ENCODE data around the gene PTGDR2.

PTGDR2 gene

DNA sequence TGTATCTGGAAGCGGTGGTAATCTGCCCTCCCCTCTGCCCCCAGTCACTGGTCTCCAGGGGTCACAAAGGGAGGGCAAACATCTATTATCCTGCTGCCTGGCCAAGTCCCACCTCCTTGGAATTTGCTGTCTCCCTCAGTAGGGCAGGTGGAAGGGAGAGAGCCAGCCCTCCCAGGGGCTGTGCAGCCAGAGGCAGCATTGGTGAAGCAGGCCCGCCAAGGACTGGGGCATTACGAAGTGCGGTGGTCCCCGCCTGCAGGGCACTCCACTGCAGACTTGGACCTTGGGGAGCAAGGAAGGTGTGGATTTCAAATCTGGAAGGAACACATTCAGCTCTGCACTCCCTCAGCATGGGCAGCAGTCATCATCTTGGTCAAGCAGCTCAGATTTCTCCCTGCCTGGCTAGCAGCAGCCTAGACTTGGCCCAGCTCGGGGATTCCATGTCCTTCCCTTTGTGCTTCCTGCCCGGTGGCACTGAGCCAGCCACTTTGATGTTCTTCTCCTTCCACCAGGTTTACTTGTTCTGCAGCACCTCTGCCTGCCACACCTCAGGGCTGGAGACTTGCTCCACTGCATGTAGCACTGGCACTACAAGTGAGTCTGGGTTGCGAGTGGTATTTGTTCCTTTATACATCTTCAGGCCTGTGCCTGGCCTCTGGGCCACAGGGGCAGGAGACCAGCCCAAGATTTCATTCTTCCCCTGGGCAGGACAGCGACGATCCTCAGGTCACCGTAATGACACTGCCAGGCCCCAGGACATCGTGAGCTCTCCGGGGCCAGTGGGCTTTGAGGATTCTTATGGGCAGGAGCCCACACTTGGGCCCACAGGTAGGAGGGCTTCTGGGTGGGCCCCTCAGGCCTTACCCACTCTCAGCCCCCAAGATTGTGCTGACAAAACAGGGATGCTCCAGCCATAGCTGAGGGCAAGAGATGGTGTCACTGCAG is 18.9 kb upstream of the PTGDR2 start:
- DNase-seq (ENCODE audit: low read depth in 3 of 3): no peak

- DNase-seq (ENCODE audit: low read depth in 3 of 3): no peak
Observed at GRCh38 chr11:60873533-60873932, 17.8 kb upstream of the PTGDR2 start.

DNA sequence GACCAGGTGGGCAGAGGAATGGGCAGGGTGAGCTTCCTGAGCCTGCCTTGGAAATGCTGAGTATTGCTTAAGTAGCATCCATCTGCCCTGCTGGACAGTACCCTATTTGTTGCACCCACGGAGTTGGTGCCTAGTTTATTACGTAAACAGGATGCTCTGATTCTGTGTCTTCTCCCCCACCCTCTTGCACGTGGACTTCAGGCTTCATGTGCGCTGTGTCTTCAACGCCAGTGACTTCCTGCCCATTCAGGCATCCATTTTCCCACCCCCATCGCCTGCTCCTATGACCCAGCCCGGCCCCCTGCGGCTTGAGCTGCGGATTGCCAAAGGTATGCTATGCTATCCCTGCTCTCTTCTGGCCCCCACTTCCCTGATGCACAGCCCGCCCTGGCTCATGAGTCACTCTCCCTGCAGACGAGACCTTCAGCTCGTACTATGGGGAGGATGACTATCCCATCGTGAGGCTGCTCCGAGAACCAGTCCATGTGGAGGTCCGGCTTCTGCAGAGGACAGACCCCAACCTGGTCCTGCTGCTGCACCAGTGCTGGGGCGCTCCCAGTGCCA is 17.3 kb upstream of the PTGDR2 start:
- no peak for DNase-seq (ENCODE audit: low read depth in 3 of 3)

DNA sequence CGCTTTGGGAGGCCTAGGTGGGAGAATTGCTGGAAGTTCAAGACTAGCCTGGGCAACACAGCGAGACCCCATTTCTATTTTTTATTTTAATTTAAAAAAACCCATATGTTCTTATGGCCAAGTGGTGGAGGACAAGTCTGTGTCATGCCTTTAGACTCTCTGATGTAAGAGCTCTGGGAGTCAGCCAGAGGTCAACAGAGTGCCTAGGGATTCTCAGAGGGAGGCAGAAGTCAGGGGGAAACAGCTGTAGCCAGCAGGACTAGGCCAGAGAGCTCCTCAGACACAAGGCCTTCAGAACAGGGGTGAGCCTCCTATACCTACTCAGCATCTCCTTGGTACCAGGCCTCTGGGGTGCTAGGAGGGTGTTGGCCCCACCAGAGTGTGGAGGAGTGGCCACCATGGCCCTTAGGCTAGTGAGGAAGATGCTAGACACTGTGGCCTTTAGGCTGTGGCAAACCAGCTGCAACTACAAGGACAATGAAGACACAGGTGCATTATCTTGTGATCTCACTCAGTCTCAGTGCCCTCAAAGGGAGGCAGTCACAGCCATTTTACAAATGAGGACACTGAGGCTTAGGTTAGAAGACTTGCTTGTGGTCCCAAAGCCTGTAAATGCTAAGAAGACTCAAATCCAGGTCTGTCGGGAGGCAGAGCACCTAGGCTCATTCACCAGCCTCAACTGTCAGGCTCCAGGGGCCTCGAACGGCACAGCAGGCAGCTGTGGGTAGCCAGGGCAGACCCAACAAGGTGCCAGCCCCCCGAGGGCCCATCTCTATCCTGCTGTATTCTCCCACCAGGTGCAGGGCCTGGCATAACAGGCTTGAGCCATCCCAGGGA is 16.6 kb upstream of the PTGDR2 start:
- DNase-seq (ENCODE audit: low read depth in 3 of 3): no peak

- DNase-seq (ENCODE audit: low read depth in 3 of 3): no peak
Observed at GRCh38 chr11:60871378-60872061, 15.8 kb upstream of the PTGDR2 start.

DNA sequence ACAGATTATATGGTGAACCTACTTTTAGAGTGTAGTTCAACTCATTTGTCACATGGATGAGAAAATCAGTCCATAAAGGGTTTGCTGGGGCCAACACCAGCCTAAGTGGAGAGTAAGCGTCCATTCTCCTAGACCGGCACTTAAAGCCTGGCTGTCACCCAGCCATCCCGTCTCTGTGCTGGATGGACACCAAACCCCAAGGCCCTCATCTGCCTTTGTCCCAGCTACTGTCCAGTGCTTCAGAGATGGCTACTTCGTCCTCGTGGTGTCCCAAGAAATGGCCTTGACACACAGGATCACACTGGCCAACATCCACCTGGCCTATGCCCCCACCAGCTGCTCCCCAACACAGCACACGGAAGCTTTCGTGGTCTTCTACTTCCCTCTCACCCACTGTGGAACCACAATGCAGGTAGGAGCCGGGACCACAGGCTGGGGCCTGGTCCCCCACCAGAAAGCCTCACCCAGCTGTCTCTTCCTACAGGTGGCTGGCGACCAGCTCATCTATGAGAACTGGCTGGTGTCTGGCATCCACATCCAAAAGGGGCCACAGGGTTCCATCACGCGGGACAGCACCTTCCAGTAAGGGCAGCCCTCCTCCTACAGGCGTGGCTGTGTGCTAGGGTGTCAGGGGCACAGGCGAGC is 15.1 kb upstream of the PTGDR2 start:
- DNase-seq (ENCODE audit: low read depth in 3 of 3): no peak

DNA sequence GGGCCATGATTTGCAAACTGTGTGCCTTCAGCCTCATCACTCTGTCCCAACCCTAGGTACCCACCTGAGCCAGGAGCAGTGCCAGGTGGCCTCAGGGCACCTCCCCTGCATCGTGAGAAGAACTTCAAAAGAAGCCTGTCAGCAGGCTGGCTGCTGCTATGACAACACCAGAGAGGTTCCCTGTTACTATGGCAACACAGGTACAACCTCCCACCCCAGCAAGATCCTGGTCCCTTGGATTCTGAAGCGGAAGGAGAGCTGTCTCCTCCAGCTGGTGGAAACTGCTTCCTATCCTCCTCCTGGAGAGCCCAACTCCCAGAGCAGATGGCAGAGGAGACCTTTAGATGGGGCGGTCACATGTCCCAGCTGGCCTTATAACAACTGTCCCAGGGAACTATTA is 14.5 kb upstream of the PTGDR2 start:
- no peak for DNase-seq (ENCODE audit: low read depth in 3 of 3)

GRCh38 chr11:60869451-60869825 is 13.7 kb upstream of the PTGDR2 start:
- no peak for DNase-seq (ENCODE audit: low read depth in 3 of 3)

DNA sequence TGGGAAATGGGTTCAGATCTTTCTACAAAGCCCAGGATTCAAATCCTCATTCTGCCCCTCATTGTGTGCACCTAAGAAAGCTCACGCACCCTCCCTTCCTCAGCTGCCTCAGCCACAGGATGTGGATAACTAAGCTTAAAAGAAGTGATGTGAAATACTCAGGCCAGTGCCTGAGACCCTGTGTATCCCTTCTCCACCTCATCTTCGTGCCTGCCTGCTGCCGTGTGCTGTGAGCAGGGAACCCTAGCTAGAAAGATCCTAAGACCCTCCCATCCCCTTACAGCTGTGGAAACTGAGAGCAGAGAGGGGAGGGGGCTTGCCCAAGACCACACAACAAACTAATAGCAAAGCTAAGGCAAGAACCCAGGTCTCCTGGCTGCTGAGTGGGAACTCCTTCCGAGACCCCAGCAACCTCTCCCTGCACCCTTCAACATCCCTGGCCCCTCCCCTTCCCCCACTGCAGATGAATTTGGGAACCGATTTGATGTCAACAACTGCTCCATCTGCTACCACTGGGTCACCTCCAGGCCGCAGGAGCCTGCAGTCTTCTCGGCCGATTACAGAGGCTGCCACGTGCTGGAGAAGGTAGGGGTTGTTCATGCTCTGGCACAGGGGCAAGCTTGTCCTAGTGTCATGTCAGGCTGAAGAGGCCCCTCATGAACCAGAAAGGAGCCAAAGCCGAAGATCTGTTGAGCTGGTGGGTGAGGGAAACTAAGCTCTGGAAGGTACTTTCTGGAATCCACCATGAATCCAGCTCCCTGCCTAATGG is 13.1 kb upstream of the PTGDR2 start:
- DNase-seq (ENCODE audit: low read depth in 3 of 3): no peak

GRCh38 chr11:60867871-60868681 is 12.3 kb upstream of the PTGDR2 start:
- DNase-seq (ENCODE audit: low read depth in 3 of 3): no peak

GRCh38 chr11:60866911-60867870 is 11.4 kb upstream of the PTGDR2 start, which contains the start of gene ZP1:
ZP1 (plus strand) TSS chr11:60867542; CDS start chr11:60867562, 20 bp downstream.
- no peak for DNase-seq (ENCODE audit: low read depth in 3 of 3)

- DNase-seq (ENCODE audit: low read depth in 3 of 3): no peak
Observed at GRCh38 chr11:60864856-60865513, 9.2 kb upstream of the PTGDR2 start.

- DNase-seq (ENCODE audit: low read depth in 3 of 3): no peak
Observed at GRCh38 chr11:60863550-60864521, 8.1 kb upstream of the PTGDR2 start.

GRCh38 chr11:60862171-60862570 is 6.4 kb upstream of the PTGDR2 start:
- no peak for DNase-seq (ENCODE audit: low read depth in 3 of 3)

GRCh38 chr11:60860943-60861342 is 5.2 kb upstream of the PTGDR2 start:
- DNase-seq (ENCODE audit: low read depth in 3 of 3): no peak

GRCh38 chr11:60859616-60860250 is 4.0 kb upstream of the PTGDR2 start:
- no peak for DNase-seq (ENCODE audit: low read depth in 3 of 3)
